Measurements from ENCODE around the gene GRAMD4.

DNA sequence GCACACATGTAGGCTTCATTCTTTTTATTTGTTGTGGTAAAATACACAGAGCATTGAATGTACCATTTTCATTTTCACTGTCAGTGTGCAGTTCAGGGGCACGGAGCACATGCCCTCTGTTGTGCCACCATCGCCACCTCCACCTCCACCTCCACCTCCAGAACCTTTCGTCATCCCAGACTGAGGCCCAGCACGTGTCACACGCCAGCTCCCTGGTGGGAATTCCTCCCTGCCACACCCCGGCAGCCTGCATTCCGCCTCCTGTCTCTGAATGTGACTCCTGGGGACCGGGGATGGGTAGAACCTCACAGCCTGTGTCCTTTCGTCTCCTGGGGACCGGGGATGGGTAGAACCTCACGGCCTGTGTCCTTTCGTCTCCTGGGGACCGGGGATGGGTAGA, 10.9 kb downstream of the GRAMD4 start:
- TF ChIP-seq, protein P1, sequence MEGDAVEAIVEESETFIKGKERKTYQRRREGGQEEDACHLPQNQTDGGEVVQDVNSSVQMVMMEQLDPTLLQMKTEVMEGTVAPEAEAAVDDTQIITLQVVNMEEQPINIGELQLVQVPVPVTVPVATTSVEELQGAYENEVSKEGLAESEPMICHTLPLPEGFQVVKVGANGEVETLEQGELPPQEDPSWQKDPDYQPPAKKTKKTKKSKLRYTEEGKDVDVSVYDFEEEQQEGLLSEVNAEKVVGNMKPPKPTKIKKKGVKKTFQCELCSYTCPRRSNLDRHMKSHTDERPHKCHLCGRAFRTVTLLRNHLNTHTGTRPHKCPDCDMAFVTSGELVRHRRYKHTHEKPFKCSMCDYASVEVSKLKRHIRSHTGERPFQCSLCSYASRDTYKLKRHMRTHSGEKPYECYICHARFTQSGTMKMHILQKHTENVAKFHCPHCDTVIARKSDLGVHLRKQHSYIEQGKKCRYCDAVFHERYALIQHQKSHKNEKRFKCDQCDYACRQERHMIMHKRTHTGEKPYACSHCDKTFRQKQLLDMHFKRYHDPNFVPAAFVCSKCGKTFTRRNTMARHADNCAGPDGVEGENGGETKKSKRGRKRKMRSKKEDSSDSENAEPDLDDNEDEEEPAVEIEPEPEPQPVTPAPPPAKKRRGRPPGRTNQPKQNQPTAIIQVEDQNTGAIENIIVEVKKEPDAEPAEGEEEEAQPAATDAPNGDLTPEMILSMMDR (IDR thresholded peaks at IDR 0.05), result no peak
- no peak for TF ChIP-seq NPAS2 (CRISPR knock-in tag; IDR thresholded peaks at IDR 0.05; ENCODE audit: borderline replicate concordance)
- TF ChIP-seq EP300 (IDR thresholded peaks at IDR 0.05), result no peak
- TF ChIP-seq CHD2 (IDR thresholded peaks at IDR 0.05; ENCODE audit: low read length, partially characterized antibody), result no peak
- TF ChIP-seq POLR2A (IDR thresholded peaks at IDR 0.05; ENCODE audit: low read length), result no peak
- no peak for TF ChIP-seq CBX2 (IDR thresholded peaks at IDR 0.05; ENCODE audit: borderline replicate concordance, low read depth)
- TF ChIP-seq RCOR1 (IDR thresholded peaks at IDR 0.05; ENCODE audit: low read depth, low read length), result no peak
- TF ChIP-seq SREBF2 (IDR thresholded peaks at IDR 0.05), result no peak
- TF ChIP-seq ZSCAN20 (CRISPR knock-in tag; IDR thresholded peaks at IDR 0.05), result no peak
- TF ChIP-seq, protein P2, sequence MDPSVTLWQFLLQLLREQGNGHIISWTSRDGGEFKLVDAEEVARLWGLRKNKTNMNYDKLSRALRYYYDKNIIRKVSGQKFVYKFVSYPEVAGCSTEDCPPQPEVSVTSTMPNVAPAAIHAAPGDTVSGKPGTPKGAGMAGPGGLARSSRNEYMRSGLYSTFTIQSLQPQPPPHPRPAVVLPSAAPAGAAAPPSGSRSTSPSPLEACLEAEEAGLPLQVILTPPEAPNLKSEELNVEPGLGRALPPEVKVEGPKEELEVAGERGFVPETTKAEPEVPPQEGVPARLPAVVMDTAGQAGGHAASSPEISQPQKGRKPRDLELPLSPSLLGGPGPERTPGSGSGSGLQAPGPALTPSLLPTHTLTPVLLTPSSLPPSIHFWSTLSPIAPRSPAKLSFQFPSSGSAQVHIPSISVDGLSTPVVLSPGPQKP (IDR thresholded peaks at IDR 0.05; ENCODE audit: low read depth, low read length), result no peak
- no peak for TF ChIP-seq RFX5 (IDR thresholded peaks at IDR 0.05)
